A673 (cell line): ENCODE results near the gene RAB33B.

Experiments used
- EZH2 ChIP-seq: fragments of 200-600 bp; sonication (generic); IDR thresholded peaks from 2 replicates; pipeline ENCODE4 v1.6.1; 2017; ENCODE audit warnings: borderline replicate concordance, low read depth, mild to moderate bottlenecking, mixed read lengths, antibody characterized with exemption, low read length; ENCODE audit not compliant: poor library complexity, severe bottlenecking
- TF ChIP-seq, protein P1 (sequence below): fragments of 300-800, 200-600 bp; sonication (generic); conservative IDR thresholded peaks from 2 replicates; pipeline ENCODE4 v1.5.1; 2017; ENCODE audit warnings: low read depth, mild to moderate bottlenecking, antibody characterized with exemption, low read length, moderate library complexity, mixed read lengths

DNA sequence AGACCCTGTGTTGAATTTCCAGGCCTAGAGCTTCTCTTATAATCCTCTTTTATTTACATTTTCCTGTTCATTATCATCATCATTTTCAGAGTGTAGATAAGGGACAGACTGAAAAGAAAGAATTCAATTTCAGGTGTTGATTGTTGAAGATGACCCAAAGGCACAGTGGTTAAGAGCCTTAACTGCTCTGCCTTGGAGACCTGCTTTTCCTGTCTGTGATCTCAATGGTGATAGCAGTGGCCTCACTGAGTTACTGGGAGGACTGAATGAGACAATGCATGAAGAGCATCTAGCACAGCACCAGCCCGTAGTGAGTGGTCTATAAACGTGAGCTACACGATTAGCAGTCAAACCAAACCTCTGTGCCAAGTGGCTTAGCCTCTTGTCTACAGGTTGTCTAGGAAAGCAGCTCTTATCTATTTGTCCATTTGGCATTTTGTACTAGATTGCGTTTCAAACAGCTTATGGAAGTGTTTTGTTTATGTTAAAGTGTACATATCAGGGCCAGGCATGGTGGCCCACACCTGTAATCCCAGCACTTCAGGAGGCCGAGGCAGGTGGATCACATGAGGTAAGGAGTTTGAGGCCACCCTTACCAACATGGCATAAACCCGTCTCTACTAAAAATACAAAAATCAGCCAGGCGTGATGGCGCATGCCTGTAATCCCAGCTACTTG lies 60.6 kb downstream of the RAB33B start:
- TF ChIP-seq, protein P1, sequence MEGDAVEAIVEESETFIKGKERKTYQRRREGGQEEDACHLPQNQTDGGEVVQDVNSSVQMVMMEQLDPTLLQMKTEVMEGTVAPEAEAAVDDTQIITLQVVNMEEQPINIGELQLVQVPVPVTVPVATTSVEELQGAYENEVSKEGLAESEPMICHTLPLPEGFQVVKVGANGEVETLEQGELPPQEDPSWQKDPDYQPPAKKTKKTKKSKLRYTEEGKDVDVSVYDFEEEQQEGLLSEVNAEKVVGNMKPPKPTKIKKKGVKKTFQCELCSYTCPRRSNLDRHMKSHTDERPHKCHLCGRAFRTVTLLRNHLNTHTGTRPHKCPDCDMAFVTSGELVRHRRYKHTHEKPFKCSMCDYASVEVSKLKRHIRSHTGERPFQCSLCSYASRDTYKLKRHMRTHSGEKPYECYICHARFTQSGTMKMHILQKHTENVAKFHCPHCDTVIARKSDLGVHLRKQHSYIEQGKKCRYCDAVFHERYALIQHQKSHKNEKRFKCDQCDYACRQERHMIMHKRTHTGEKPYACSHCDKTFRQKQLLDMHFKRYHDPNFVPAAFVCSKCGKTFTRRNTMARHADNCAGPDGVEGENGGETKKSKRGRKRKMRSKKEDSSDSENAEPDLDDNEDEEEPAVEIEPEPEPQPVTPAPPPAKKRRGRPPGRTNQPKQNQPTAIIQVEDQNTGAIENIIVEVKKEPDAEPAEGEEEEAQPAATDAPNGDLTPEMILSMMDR: no peak
- no peak for TF ChIP-seq EZH2
